ENCODE results near the gene PTCD1.
A peak's percentile ranks its signal among the peaks of the same experiment; 100 is the strongest.
"Not testable (repeated sequence)": the region's sequence is repeated elsewhere in the genome, so short reads cannot be mapped to it uniquely, and the experiment has no call there.

PTCD1 gene

DNA sequence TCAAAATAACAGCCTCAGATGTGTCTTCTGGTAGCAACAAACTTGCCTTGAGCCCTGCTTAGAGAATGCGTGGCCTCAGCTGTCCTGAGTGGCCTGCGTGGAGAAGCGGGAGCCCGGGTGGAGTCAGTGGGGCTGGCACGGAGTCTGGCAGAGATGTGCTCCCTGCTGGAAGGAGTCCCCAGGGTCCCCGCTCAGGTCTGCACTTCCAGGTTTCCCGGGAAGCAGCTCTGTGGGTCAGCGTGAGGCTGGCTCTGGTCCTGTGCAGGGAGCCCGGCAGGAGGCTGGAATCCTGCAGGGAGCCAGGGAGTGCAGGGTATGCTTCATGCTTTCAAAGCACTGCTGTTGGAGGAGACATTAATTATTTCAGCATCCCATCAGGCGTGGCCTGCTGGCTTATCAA lies 10.3 kb upstream of the PTCD1 start:
- DNase-seq = no peak

DNA sequence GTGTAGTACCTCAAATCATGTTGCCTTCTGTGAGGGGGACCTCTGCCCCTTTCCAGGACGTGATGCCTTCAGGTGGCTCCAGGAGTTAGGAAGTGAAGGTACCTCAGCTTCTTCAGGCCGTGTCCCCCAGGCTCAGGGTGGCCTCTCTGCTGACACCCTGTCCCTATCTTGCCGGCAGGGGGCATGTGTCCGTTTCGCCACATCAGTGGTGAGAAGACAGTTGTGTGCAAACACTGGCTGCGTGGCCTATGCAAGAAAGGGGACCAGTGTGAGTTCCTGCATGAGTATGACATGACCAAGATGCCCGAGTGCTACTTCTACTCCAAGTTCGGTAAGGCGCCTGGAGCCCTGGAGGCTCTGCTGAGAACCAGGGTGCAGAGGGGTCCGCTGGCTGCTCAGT lies 9.3 kb upstream of the PTCD1 start:
- no peak for DNase-seq

GRCh38 chr7:99446096-99446495 lies 7.5 kb upstream of the PTCD1 start:
- no peak for DNase-seq

GRCh38 chr7:99440195-99440594 lies 1.6 kb upstream of the PTCD1 start:
- DNase-seq = no peak

DNA sequence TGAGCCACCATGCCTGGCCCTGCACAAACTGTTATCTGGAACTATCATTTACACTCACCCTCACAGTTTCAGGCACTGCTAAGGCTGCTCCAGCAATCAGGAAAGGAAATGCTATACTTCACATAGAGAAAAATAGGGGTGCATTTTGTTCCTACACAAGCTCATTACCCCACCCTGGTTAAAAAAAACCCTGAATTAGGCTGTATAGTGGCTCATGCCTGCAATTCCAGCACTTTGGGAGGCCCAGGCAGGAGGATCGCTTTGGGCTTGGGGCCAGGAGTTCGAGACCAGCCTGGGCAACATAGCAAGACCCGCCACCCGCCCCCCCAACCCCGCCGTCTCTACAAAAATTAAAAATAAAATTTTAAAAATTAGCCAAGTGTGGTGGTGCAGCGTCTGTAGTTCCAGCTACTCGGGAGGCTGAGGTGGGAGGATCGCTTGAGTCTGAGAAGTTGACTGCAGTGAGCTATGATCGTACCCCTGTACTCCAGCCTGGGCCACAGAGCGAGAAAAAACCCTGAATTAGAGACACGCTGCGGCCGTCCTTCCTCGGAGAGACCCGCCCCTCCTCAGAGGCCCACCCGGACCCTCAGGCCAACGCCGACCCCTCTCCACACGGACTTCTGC lies 539 bp downstream of the PTCD1 start:
- DNase-seq = no peak

- no peak for DNase-seq
Observed at GRCh38 chr7:99433158-99433557, 5.4 kb downstream of the PTCD1 start.

DNA sequence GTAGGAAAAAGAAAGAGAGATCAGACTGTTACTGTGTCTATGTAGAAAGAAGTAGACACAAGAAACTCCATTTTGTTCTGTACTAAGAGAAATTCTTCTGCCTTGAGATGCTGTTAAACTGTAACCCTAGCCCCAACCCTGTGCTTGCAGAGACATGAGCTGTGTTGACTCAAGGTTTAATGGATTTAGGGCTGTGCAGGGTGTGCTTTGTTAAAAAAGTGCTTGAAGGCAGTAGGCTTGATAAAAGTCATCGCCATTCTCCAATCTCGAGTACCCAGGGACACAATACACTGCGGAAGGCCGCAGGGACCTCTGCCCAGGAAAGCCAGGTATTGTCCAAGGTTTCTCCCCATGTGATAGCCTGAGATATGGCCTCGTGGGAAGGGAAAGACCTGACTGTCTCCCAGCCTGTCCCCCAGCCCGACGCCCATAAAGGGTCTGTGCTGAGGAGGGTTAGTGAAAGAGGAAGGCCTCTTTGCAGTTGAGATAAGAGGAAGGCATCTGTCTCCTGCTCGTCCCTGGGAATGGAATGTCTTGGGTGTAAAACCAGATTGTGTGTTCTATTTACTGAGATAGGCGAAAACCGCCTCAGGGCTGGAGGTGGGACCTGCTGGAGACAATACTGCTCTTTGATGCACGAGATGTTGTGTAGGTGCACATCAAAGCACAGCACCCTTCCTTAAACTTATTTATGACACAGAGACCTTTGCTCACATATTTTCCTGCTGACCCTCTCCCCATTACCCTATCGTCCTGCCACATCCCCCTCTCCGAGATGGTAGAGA lies 6.7 kb downstream of the PTCD1 start:
- DNase-seq = not testable (repeated sequence)

GRCh38 chr7:99429756-99430155 lies 8.8 kb downstream of the PTCD1 start:
- DNase-seq = no peak

DNA sequence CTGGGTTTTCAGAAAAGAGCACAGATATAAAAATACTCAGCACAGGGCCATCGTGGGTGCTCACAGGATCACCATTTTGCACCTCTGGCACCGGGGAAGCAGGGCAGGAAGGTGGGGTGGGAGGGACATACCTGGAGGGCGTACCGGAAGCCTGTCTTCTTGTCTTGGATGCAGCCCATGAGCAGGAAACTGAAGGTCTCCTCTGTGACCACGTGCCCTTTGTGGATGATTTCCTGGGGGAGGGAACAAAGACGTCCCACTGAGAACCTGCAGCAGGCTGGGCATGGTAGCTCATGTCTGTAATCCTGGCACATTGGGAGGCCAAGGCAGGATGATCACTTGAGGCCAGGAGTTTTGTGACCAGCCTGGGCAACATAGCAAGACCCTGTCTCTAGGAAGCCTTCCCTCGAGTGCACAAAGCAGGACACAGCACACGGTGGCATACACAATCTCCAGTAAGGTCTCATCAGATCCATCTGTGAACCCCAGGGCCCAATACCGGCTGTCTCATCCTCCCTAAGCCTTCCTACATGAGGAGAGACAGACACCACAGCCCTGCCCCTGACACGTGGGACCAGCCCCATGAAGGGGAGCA lies 9.5 kb downstream of the PTCD1 start:
- DNase-seq = no peak

DNA sequence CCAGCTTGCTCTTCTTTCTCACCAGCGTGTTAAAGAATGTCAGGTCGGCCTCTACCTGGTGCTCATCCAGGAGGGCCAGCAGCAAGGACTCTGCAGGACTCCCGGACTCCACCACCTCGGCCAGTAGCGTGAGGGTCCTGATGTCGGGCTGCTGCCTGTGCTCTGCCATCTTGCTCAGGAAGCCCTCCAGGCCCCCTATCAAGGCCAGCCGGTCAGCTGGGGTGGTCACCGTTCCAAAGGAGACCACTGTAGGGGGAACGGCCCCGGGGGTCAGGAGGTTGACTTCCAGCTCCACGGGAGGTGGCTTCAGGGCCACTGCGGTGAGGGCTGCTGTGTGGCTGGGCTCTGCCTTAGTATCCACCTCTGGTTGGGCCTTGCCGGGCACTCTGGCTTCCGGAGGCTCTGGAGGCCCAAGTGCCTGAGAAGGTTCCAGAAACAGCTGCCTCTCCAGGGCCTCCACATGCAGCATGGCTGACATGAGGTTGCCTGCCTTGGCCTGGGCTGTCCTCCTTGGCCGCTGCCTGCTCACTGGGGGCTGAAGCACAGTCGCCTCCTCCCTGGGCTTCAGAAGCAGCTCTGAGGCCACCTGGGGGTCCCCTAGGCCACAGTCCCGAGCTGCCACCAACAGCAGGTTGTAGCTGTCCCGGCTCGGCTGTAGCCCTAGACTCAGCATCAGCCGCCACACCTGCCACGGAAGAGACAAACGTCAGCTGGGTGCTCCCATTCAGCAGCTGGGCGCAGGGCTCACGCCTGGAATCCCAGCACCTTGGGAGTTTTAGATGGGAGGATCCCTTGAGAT lies 13.5 kb downstream of the PTCD1 start:
- no peak for DNase-seq

- DNase-seq = no peak
Observed at GRCh38 chr7:99422625-99423024, 16.0 kb downstream of the PTCD1 start.

DNA sequence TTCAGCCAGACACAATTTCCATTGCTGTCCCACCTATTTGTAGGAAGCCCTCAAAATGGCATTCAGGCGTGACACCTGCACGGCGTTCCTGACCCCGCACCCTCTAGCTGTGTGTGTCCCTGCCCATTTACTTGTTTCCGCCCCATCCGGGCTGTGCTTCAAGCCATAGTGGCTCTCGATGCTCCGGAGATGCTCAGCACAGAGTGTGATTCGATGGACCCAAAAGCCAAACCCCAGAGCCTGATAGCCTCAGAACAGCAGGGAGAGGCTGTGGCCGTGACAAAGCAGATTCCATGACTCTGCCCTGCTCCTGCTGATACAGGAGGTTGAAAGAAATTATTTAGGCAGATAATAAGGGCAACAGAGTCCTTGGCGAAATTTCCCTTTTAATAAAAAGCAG lies 16.4 kb downstream of the PTCD1 start:
- no peak for DNase-seq

GRCh38 chr7:99420986-99421385 lies 17.6 kb downstream of the PTCD1 start:
- DNase-seq = no peak

GRCh38 chr7:99420213-99420612 lies 18.4 kb downstream of the PTCD1 start:
- DNase-seq = no peak

DNA sequence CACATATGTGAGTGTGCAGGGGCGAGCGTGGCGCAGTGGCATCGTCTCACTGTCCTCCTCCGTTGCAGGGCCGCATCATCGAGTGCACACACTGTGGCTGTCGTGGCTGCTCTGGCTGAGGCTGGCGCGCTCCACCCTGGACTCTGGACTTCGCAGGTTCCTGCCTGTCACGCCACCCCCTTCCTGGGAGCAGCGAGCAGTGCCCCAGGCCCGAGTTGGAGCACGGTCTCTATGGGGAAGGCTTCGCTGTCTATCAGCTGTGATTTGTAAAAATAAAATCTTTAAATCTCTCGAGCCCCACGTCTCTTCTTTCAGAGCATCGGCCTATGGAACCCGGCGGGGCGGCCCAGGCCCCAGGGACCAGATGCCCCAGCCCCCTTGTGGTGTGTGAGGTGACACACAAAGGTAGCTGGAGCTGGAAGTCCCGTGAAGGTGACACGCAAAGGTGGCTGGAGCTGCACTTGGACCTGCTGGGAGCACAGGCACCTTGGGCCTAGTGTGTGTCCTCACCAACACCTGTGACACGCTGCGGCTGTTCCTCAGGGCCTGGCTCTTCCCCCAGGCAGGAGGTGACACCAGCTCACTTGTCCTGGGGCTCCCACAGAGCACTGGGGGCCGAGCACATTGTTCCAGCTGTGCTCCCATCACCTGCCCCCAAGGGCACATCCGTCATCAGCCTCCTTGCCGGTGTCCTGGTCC lies 19.1 kb downstream of the PTCD1 start:
- no peak for DNase-seq

- no peak for DNase-seq
Observed at GRCh38 chr7:99418260-99418659, 20.3 kb downstream of the PTCD1 start.

- peak; percentile 6 for DNase-seq
Observed at GRCh38 chr7:99415513-99416127, 23.0 kb downstream of the PTCD1 start.

- no peak for DNase-seq
Observed at GRCh38 chr7:99410635-99411034, 28.0 kb downstream of the PTCD1 start.

DNA sequence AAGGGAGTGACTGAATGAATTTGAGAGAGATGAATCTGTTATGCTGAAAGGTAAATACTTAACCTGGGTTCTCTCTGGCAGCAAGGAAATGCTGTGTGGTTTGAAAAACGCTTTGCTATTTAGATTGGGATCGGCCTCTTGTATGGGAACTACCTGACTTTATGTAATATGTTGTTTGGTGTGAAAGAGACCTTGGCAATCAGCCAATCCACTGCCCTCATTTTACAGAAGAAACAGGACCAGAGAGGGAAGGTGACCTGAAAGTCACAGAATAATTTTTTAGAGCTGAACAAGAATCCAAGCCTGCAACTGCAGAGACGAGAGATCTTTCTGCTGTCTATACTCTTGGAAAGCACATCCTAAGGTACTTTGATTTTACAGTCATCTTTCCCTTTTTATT lies 28.8 kb downstream of the PTCD1 start:
- DNase-seq = no peak

- no peak for DNase-seq
Observed at GRCh38 chr7:99409192-99409572, 29.4 kb downstream of the PTCD1 start.

DNA sequence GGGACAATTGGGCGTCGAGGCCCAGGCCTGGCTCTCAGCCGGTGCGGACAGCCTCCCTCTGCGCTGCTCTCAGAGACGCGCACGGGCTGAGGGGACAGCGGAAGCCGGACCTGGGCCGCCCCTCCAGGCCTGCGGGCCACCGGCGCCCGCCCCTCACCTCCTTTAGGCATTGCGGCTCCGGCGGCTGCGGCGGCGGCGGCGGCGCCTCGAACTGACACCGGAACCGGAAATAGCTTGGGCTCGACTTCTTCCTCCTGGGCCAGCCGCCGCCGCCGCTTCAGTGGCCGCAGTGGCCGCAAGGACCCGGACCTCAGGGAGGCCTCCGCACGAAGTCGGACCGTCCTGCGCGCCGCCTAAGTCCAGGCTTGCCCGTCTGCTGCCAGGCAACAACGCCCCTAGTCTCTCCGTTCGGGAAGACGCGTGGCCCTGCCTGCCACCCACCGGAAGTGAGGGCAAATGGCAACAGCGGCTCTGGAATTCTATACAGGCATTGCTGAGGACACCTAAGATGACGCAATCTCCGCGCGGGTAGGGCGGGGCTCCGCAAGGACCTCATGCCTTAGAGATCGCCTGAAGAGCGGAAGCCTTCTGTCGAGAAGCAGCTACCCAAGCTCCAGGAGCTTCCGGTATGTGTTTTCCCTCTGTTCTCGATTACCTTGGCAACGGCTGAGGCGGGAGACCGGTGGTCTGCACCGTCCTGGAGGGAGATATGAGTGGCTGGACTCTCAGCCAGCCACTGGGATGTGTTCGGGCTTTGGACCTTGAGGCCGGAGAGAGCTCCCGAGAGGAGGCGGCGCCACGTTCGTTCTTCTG lies 30.0 kb downstream of the PTCD1 start, which contains the start of the genes BUD31 and PDAP1:
Gene BUD31 (plus strand): TSS at position 591 of the 813 bp plus-strand sequence. CDS start 2,124 bp downstream, outside the sequence.
Gene PDAP1 (minus strand): TSS at position 219 of the 813 bp plus-strand sequence. CDS start 49 bp downstream, at position 170.
- DNase-seq = peak; percentile 85

All from NCI-H2029 treated with DMSO at 0.1 percent for 48 hours (cell line).